ENCODE results near the gene SLC24A4.

- TF ChIP-seq CTCF (IDR thresholded peaks at IDR 0.05): no peak
- TF ChIP-seq POLR2AphosphoS5 (IDR thresholded peaks at IDR 0.05; ENCODE audit: insufficient read depth in 1 of 2, low read depth in 1 of 2): no peak
- no peak for TF ChIP-seq POLR2A (IDR thresholded peaks at IDR 0.05)
These were observed 89.9 kb downstream of the SLC24A4 start for GRCh38 chr14:92412912-92413311.

All from vagina (tissue), 2 donors.